ENCODE measurements around the gene KCNQ2. TPM values are rescaled to one million over a fixed set of nuclear protein-coding genes. Genes with fewer than 3 reads are reported as not detected.

KCNQ2 gene
- polyA plus RNA-seq, 1 donor, result 3.5 TPM

- peak; percentile 35 for DNase-seq (ENCODE audit: low read depth)
Observed at GRCh38 chr20:63434599-63435378, 37.7 kb downstream of the KCNQ2 start.

GRCh38 chr20:63433756-63434531 is 38.5 kb downstream of the KCNQ2 start:
- DNase-seq (ENCODE audit: low read depth), result no peak

- DNase-seq (ENCODE audit: low read depth), result no peak
Observed at GRCh38 chr20:63433351-63433750, 39.1 kb downstream of the KCNQ2 start.

GRCh38 chr20:63432577-63433325 is 39.7 kb downstream of the KCNQ2 start:
- no peak for DNase-seq (ENCODE audit: low read depth)

- no peak for DNase-seq (ENCODE audit: low read depth)
Observed at GRCh38 chr20:63431944-63432343, 40.5 kb downstream of the KCNQ2 start.

- no peak for DNase-seq (ENCODE audit: low read depth)
Observed at GRCh38 chr20:63430891-63431290, 41.6 kb downstream of the KCNQ2 start.

GRCh38 chr20:63429992-63430391 is 42.5 kb downstream of the KCNQ2 start:
- DNase-seq (ENCODE audit: low read depth), result no peak

GRCh38 chr20:63428906-63429575 is 43.4 kb downstream of the KCNQ2 start:
- no peak for DNase-seq (ENCODE audit: low read depth)

- no peak for DNase-seq (ENCODE audit: low read depth)
Observed at GRCh38 chr20:63427724-63428330, 44.6 kb downstream of the KCNQ2 start.

- no peak for DNase-seq (ENCODE audit: low read depth)
Observed at GRCh38 chr20:63427206-63427605, 45.2 kb downstream of the KCNQ2 start.

GRCh38 chr20:63425846-63426485 is 46.5 kb downstream of the KCNQ2 start:
- DNase-seq (ENCODE audit: low read depth), result no peak

GRCh38 chr20:63424613-63425012 is 47.8 kb downstream of the KCNQ2 start:
- no peak for DNase-seq (ENCODE audit: low read depth)

GRCh38 chr20:63423751-63424150 is 48.7 kb downstream of the KCNQ2 start:
- no peak for DNase-seq (ENCODE audit: low read depth)

- no peak for DNase-seq (ENCODE audit: low read depth)
Observed at GRCh38 chr20:63422653-63423052, 49.8 kb downstream of the KCNQ2 start.

- DNase-seq (ENCODE audit: low read depth), result no peak
Observed at GRCh38 chr20:63421913-63422312, 50.5 kb downstream of the KCNQ2 start.

- no peak for DNase-seq (ENCODE audit: low read depth)
Observed at GRCh38 chr20:63421094-63421692, 51.3 kb downstream of the KCNQ2 start.

- DNase-seq (ENCODE audit: low read depth), result no peak
Observed at GRCh38 chr20:63420359-63421093, 51.9 kb downstream of the KCNQ2 start.

- DNase-seq (ENCODE audit: low read depth), result no peak
Observed at GRCh38 chr20:63419299-63419698, 53.2 kb downstream of the KCNQ2 start.

- no peak for DNase-seq (ENCODE audit: low read depth)
Observed at GRCh38 chr20:63418617-63419016, 53.8 kb downstream of the KCNQ2 start.

- DNase-seq (ENCODE audit: low read depth), result no peak
Observed at GRCh38 chr20:63417738-63418120, 54.7 kb downstream of the KCNQ2 start.

All from forelimb muscle (tissue), 1 donor.